ENCODE measurements around the gene PLXDC1.

PLXDC1 gene

GRCh38 chr17:39151150-39151942 lies at the start of gene PLXDC1:
Gene PLXDC1, minus strand, starts transcription at chr17:39151637. Its CDS starts 200 bp downstream, at chr17:39151437.
- Mint-ChIP-seq H3K4me3 (peak within 1 kb of the TSS; percentile 99), H3K27ac (peak within 1 kb of the TSS; percentile 60), H3K27me3 (ENCODE audit: low read depth) (peaks cover 50% of the 10 kb centered on the region), H3K9me3 (no peaks in the 10 kb centered on the region), H3K36me3 (ENCODE audit: low read depth) (peaks cover 5% of the 10 kb centered on the region), H3K4me1 (ENCODE audit: low read depth) (peaks cover 23% of the 10 kb centered on the region)

DNA sequence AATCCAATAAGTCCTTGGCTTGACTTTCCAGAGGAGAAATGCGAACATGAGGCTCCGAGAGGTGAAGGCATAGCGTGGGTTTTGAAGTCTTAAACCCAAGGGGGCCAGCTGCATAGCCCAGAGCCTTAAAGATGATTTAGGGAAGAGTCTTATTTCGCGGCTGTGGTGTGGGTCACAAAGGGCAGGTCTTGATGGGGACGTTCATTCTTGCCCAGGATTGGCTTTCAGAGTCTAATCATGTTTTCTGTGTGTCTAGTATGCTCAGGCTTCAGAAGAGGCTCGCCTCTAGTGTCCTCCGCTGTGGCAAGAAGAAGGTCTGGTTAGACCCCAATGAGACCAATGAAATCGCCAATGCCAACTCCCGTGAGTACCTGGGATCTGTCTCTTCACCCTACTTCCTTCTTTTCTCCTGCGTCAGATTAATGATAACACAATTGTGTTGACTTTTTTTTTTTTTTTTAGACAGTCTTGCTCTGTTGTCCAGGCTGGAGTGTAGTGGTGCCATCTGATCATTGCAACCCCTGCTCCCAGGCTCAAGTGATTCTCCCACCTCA lies 49.6 kb upstream of the PLXDC1 start:
- peak overlapping the region; percentile 86 for H3K4me3 Mint-ChIP-seq
- peaks cover 43% of the 10 kb centered on the region for H3K4me1 Mint-ChIP-seq (ENCODE audit: low read depth)
- peaks cover 45% of the 10 kb centered on the region for H3K36me3 Mint-ChIP-seq (ENCODE audit: low read depth)
- no peaks in the 10 kb centered on the region for H3K9me3 Mint-ChIP-seq
- peak overlapping the region; percentile 99 for H3K27ac Mint-ChIP-seq
- no peaks in the 10 kb centered on the region for H3K27me3 Mint-ChIP-seq (ENCODE audit: low read depth)

- Mint-ChIP-seq H3K4me1 (ENCODE audit: low read depth) (peaks cover 48% of the 10 kb centered on the region), H3K36me3 (ENCODE audit: low read depth) (peaks cover 45% of the 10 kb centered on the region), H3K27ac (peak within 1 kb of the TSS; percentile 99), H3K4me3 (peak within 1 kb of the TSS; percentile 86), H3K27me3 (ENCODE audit: low read depth) (no peaks in the 10 kb centered on the region), H3K9me3 (no peaks in the 10 kb centered on the region)
These were observed 48.8 kb upstream of the PLXDC1 start, which contains the start of gene RPL19 for GRCh38 chr17:39200070-39200879. Gene RPL19, plus strand, starts transcription at chr17:39200283. Its CDS starts 62 bp downstream, at chr17:39200345.

- Mint-ChIP-seq H3K4me1 (ENCODE audit: low read depth) (peaks cover 51% of the 10 kb centered on the region), H3K36me3 (ENCODE audit: low read depth) (peaks cover 40% of the 10 kb centered on the region), H3K4me3 (peak overlapping the region; percentile 86), H3K27ac (peak overlapping the region; percentile 99), H3K27me3 (ENCODE audit: low read depth) (no peaks in the 10 kb centered on the region), H3K9me3 (no peaks in the 10 kb centered on the region)
These were observed 48.3 kb upstream of the PLXDC1 start for GRCh38 chr17:39199820-39200069.

GRCh38 chr17:39198186-39198566 lies 46.7 kb upstream of the PLXDC1 start:
- H3K36me3 Mint-ChIP-seq (ENCODE audit: low read depth), result peaks cover 31% of the 10 kb centered on the region
- H3K4me3 Mint-ChIP-seq, result peak overlapping the region; percentile 86
- no peaks in the 10 kb centered on the region for H3K9me3 Mint-ChIP-seq
- peaks cover 55% of the 10 kb centered on the region for H3K4me1 Mint-ChIP-seq (ENCODE audit: low read depth)
- no peaks in the 10 kb centered on the region for H3K27me3 Mint-ChIP-seq (ENCODE audit: low read depth)
- peak overlapping the region; percentile 80 for H3K27ac Mint-ChIP-seq

DNA sequence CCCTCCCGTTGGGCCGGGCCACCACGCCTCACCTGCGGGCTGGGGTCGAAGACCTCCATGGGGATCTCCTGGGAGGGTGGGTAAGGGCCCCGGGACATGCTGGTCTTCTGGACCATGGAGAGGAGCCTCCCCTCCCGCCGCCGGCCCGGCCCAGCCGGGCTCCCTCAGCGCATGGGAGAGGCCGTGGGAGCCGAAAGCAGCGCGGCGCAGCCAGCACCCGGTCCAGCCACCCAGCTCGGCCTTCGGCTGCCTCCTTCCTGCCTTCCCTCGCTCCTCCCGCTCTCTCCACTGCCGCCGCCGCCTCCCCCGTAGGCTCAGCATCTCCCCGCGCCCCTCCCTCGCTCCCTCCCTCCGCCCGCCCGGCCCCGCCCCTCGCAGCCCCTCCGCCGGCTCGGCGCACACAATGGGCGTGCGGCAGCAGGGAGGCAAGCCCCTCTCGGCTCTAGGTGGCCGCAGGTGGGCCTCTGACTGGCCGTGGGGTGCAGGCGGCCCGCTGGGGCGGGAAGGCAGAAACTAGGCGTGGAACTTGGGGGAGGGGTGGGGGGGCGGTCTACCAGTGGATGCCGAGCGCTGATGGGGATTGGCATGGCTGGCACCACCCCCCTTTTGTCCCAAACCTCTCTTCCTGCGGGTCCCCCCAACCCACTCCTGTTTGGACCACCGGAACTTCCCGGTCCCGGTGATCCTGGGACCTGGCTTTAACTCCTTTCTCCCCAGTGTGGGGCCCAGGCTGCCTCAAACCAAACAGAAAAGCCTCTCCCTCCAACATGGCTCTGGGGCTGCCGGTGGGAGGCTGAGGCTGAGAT lies 46.1 kb upstream of the PLXDC1 start, which contains the start of gene CACNB1:
Gene CACNB1 (minus strand): TSS at position 290 of the 806 bp plus-strand sequence. CDS start 174 bp downstream, at position 116.
- H3K4me3 Mint-ChIP-seq, result peak within 1 kb of the TSS; percentile 86
- H3K27ac Mint-ChIP-seq, result peak within 1 kb of the TSS; percentile 80
- no peaks in the 10 kb centered on the region for H3K27me3 Mint-ChIP-seq (ENCODE audit: low read depth)
- H3K36me3 Mint-ChIP-seq (ENCODE audit: low read depth), result peaks cover 31% of the 10 kb centered on the region
- H3K9me3 Mint-ChIP-seq, result no peaks in the 10 kb centered on the region
- peaks cover 54% of the 10 kb centered on the region for H3K4me1 Mint-ChIP-seq (ENCODE audit: low read depth)

DNA sequence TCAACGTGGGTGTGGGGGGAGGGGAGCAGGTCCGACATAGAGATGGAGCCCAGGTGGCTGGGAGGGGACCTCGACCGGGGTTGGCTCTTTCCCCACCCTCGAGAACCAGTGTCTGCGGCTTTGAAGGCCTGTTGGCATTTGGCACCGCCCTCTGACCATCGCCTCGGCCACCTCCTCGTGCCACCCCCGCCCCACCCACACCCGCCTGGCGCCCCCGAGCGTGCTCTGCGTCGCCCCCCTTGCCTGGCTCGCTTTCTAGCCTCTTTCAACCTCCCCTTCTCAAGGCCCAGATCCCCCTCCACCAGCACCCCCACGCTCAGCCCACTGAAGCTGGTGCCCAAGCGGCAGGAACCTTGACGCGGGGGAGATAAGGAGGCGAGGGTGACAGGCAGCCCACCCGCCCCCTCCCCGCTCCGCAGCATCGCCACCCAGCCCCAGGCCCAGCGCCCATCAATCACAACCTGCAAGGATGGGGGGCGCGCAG lies 45.4 kb upstream of the PLXDC1 start:
- Mint-ChIP-seq H3K4me3 (peak overlapping the region; percentile 86), H3K9me3 (no peaks in the 10 kb centered on the region), H3K36me3 (ENCODE audit: low read depth) (peaks cover 29% of the 10 kb centered on the region), H3K4me1 (ENCODE audit: low read depth) (peaks cover 52% of the 10 kb centered on the region), H3K27me3 (ENCODE audit: low read depth) (no peaks in the 10 kb centered on the region), H3K27ac (peak overlapping the region; percentile 26)

DNA sequence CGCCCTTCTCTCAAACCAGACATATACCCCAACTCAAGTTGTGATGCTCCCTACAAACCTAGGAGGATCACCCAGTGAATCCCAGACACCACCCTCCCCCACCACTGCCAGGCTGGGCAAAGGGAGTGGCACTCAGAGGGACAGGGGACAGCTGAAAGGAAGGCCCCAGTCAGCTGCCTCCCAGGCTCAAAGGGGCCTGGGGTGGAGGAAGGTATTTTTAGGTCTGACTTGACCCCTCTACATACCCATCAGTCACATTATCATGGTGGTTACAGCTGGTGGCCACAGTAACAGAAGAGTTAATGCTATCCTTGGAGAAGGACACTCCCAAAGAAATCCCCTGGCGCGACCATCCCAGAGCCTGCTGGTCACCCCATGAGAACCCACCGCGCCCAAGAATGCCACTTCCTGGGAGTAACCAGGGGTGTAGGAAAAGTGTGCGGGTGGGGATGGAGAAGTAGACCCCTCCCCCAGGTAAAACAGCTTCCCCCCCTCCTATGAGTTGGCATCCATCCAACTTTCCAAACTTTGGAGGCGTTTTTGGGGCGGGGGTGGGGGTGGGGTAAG lies 44.9 kb upstream of the PLXDC1 start:
- H3K4me1 Mint-ChIP-seq (ENCODE audit: low read depth), result peaks cover 48% of the 10 kb centered on the region
- H3K9me3 Mint-ChIP-seq, result no peaks in the 10 kb centered on the region
- H3K27me3 Mint-ChIP-seq (ENCODE audit: low read depth), result no peaks in the 10 kb centered on the region
- H3K27ac Mint-ChIP-seq, result no peak overlapping the region
- H3K36me3 Mint-ChIP-seq (ENCODE audit: low read depth), result peaks cover 25% of the 10 kb centered on the region
- peak overlapping the region; percentile 74 for H3K4me3 Mint-ChIP-seq

GRCh38 chr17:39195568-39196160 lies 44.2 kb upstream of the PLXDC1 start:
- no peak overlapping the region for H3K27ac Mint-ChIP-seq
- no peaks in the 10 kb centered on the region for H3K27me3 Mint-ChIP-seq (ENCODE audit: low read depth)
- H3K4me3 Mint-ChIP-seq, result peak overlapping the region; percentile 74
- H3K9me3 Mint-ChIP-seq, result no peaks in the 10 kb centered on the region
- H3K36me3 Mint-ChIP-seq (ENCODE audit: low read depth), result peaks cover 19% of the 10 kb centered on the region
- H3K4me1 Mint-ChIP-seq (ENCODE audit: low read depth), result peaks cover 42% of the 10 kb centered on the region

DNA sequence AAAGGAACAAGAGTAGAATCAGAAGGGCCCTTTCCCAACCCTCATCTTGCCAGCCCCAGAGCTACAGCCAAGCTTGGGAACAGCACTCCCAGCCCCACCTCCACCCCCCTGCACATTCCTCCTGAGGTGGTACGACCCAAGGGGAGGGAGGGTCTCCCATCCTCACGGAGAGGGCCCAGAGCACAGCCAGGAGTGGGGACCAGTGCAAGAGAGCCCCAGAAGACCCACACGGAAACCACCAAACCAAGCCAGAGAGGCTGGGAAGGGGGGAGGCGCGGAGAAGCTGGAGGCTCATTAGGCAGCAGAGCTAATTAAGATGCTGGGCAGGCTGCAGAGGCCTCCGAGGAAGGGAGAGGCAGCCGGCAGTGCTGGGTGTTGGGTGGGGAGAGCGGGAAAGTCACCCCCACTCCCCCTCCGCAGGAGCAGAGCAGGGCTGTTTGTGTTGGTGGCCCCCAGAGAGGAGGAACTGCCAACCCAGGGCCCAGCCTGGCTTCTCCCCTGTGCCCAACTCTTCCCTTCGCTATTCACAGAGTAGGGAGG lies 43.6 kb upstream of the PLXDC1 start:
- Mint-ChIP-seq H3K36me3 (ENCODE audit: low read depth) (peaks cover 17% of the 10 kb centered on the region), H3K4me1 (ENCODE audit: low read depth) (peaks cover 41% of the 10 kb centered on the region), H3K27me3 (ENCODE audit: low read depth) (no peaks in the 10 kb centered on the region), H3K27ac (no peak overlapping the region), H3K9me3 (no peaks in the 10 kb centered on the region), H3K4me3 (no peak overlapping the region)

- Mint-ChIP-seq H3K9me3 (no peaks in the 10 kb centered on the region), H3K27ac (no peak overlapping the region), H3K4me3 (no peak overlapping the region), H3K36me3 (ENCODE audit: low read depth) (peaks cover 14% of the 10 kb centered on the region), H3K4me1 (ENCODE audit: low read depth) (peaks cover 35% of the 10 kb centered on the region), H3K27me3 (ENCODE audit: low read depth) (no peaks in the 10 kb centered on the region)
These were observed 42.9 kb upstream of the PLXDC1 start for GRCh38 chr17:39194089-39194984.

DNA sequence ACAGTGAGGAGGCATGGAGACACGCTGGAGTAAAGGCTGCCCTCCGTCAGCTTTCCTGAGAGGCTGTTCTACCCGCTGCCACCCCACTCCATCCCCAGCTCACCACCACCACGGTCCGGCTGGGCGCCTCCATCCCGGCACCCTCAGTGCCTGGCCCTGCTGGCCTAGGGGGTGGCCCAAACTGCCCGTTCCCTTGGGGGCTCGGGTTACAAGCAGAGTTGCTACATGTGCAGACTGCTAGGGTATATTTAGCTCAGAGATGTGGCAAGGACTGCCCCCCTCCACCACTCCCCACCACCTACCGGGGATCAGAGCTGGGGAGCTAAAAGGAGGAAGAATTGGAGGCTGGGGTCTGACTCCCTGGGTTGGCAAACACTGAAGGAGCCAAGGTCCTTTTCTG lies 41.9 kb upstream of the PLXDC1 start:
- peaks cover 14% of the 10 kb centered on the region for H3K36me3 Mint-ChIP-seq (ENCODE audit: low read depth)
- H3K4me1 Mint-ChIP-seq (ENCODE audit: low read depth), result peaks cover 29% of the 10 kb centered on the region
- no peaks in the 10 kb centered on the region for H3K27me3 Mint-ChIP-seq (ENCODE audit: low read depth)

More for the DNA sequence above, 41.9 kb upstream of the PLXDC1 start:
- Mint-ChIP-seq H3K4me3 (no peak overlapping the region), H3K27ac (no peak overlapping the region), H3K9me3 (no peaks in the 10 kb centered on the region)

Data from T-helper 1 cell treated with Interleukin-12 subunit alpha and Interleukin-12 subunit beta and Interleukin-4 antibody, amounts not matched to agents 30 μg/mL and 1 μg/mL, for 36 hours (primary cell).